GM12878 (cell line): ENCODE data around the gene SLC24A3.

Source experiments
- ATF7 ChIP-seq: fragments of 450-650 bp; IDR thresholded peaks from 2 replicates; pipeline ENCODE4 v1.6.1; 2016; ENCODE audit warnings: low read depth, mild to moderate bottlenecking
- CHD1 ChIP-seq: IDR thresholded peaks from 2 replicates; pipeline ENCODE4 v1.6.1; 2012; ENCODE audit warnings: low read depth, low read length, improper control_type of control experiment
- CREB1 ChIP-seq: IDR thresholded peaks from 2 replicates; pipeline ENCODE4 v1.6.1; 2012; ENCODE audit warnings: low read depth, mild to moderate bottlenecking, inconsistent platforms
- CTCF ChIP-seq, 3 experiments: IDR thresholded peaks in 2 of 3; conservative IDR thresholded peaks in 1 of 3; 2 replicates each; pipeline ENCODE4 v1.5.1; 2011; ENCODE audit warnings: low read depth in 3 of 3, low read length in 3 of 3, mild to moderate bottlenecking in 3 of 3, control low read depth in 2 of 3, moderate library complexity in 2 of 3, inconsistent platforms in 1 of 3, mixed read lengths in 1 of 3; ENCODE audit not compliant: control insufficient read depth in 2 of 3, insufficient read depth in 1 of 3; ENCODE audit errors: extremely low read depth in 1 of 3
- EGR1 ChIP-seq, 2 experiments: IDR thresholded peaks; 1 replicate in 1 of 2; 2 replicates in 1 of 2; pipeline ENCODE4 v1.6.1; 2011 to 2012; ENCODE audit warnings: low read depth in 2 of 2, low read length in 2 of 2, borderline replicate concordance in 1 of 2, mild to moderate bottlenecking in 1 of 2, moderate library complexity in 1 of 2
- EZH2 ChIP-seq: IDR thresholded peaks from 2 replicates; pipeline ENCODE4 v1.6.1; 2012; ENCODE audit warnings: low read depth, mild to moderate bottlenecking, control low read depth, inconsistent platforms, low read length, borderline replicate concordance; ENCODE audit not compliant: control insufficient read depth
- NFXL1 ChIP-seq: fragments of 450-650 bp; IDR thresholded peaks from 2 replicates; pipeline ENCODE4 v1.6.1; 2017; ENCODE audit warnings: antibody characterized with exemption, mild to moderate bottlenecking, borderline replicate concordance
- RBBP5 ChIP-seq: fragments of 200-600 bp; sonication (generic); conservative IDR thresholded peaks from 2 replicates; pipeline ENCODE4 v1.6.1; 2016
- REST ChIP-seq: IDR thresholded peaks from 2 replicates; pipeline ENCODE4 v1.6.1; 2012; ENCODE audit warnings: mild to moderate bottlenecking, low read depth, low read length
- TCF12 ChIP-seq: IDR thresholded peaks from 2 replicates; pipeline ENCODE4 v1.6.1; 2011; ENCODE audit warnings: low read depth, mild to moderate bottlenecking, low read length
- TCF7 ChIP-seq: IDR thresholded peaks from 2 replicates; pipeline ENCODE4 v1.6.1; 2014; ENCODE audit warnings: antibody characterized with exemption, borderline replicate concordance
- ZNF24 ChIP-seq: fragments of 450-650 bp; IDR thresholded peaks from 2 replicates; pipeline ENCODE4 v1.6.1; 2017; ENCODE audit warnings: antibody characterized with exemption, mild to moderate bottlenecking

DNA sequence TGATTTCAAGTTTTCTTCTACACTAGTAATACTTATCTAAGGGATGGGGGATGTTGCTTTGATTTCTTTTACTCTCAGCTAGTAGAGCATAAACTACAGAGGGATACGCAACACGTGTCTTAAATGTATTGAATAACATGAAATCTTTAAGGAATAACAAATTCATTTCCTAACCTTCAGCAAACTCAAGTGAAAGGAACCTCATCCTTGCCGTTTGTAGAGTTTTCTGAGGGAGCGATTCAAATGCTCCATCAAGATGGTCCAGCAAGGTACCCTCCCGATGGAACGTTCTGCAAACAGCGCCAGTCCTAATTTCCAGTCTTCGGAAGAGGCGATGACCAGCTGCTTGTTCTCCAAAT, 450.2 kb downstream of the SLC24A3 start:
- TF ChIP-seq CREB1 (no peak), CTCF (IDR thresholded peaks at IDR 0.05 in 2 of 3, conservative IDR thresholded peaks at IDR 0.05 in 1 of 3; ENCODE audit: control insufficient read depth in 2 of 3, extremely low read depth in 1 of 3, insufficient read depth in 1 of 3, low read depth in 3 of 3, low read length in 3 of 3) (no peak), NFXL1 (no peak), EZH2 (no peak), TCF12 (no peak), TCF7 (no peak), REST (no peak), EGR1 (IDR thresholded peaks at IDR 0.05; ENCODE audit: borderline replicate concordance in 1 of 2, low read depth in 2 of 2, low read length in 2 of 2) (no peak), ZNF24 (0 out of 2 replicates have a peak, but pooled peaks have one; percentile 39), CHD1 (no peak), RBBP5 (no peak), ATF7 (no peak)
